Right lobe of liver (tissue), 6 donors: ENCODE results near the gene SIL1. TPM values are rescaled to one million over a fixed set of nuclear protein-coding genes. Genes with fewer than 3 reads are reported as not detected.
"Not testable (repeated sequence)": the region's sequence is repeated elsewhere in the genome, so short reads cannot be mapped to it uniquely, and the experiment has no call there.

Experiments used
- ATAC-seq, 4 donors: fragments of 200-7000 bp; cut with Tn5 transposase; one replicate each; pipeline ENCODE4 v1.9.1; 2020; ENCODE audit warnings: mild to moderate bottlenecking in 4 of 4, moderate library complexity in 4 of 4
- DNase-seq, 3 donors: peaks; one replicate each; pipeline ENCODE4 v3.0.0-alpha.2; 2020
- H3K27ac ChIP-seq, 3 donors: fragments of 200-600 bp; one replicate each; pipeline ENCODE4 v1.8.0; 2022
- H3K27me3 ChIP-seq, 2 donors: fragments of 200-600 bp; one replicate each; pipeline ENCODE4 v1.8.0; 2022
- H3K36me3 ChIP-seq, 4 donors: fragments of 200-600 bp; sonication (generic) in 1 of 4; one replicate each; pipeline versions ENCODE4 v1.5.1 to v1.8.0; 2017 to 2022; ENCODE audit warnings: control low read depth in 1 of 4
- H3K4me1 ChIP-seq, 4 donors: fragments of 200-600 bp; sonication (generic) in 1 of 4; one replicate each; pipeline versions ENCODE4 v1.5.1 to v1.8.0; 2017 to 2022; ENCODE audit warnings: control low read depth in 1 of 4
- H3K4me3 ChIP-seq, 3 donors: fragments of 200-600 bp; one replicate each; pipeline ENCODE4 v1.8.0; 2022
- H3K9me3 ChIP-seq, 4 donors: fragments of 200-600 bp; sonication (generic) in 1 of 4; one replicate each; pipeline versions ENCODE4 v1.5.1 to v1.8.0; 2017 to 2022; ENCODE audit warnings: control low read depth in 1 of 4
- CTCF ChIP-seq, 4 donors: fragments of 200-600 bp in 3 of 4; fragments of 450-650 bp in 1 of 4; IDR thresholded peaks; one replicate each; pipeline versions ENCODE4 v1.5.1 to v1.8.0; 2016 to 2022; ENCODE audit warnings: antibody characterized with exemption in 4 of 4, mild to moderate bottlenecking in 2 of 4
- POLR2A ChIP-seq: fragments of 450-650 bp; IDR thresholded peaks from one replicate; pipeline ENCODE4 v1.6.1; 2017; ENCODE audit warnings: antibody characterized with exemption, mild to moderate bottlenecking
- WGBS: methylation state at CpG from one replicate; pipeline ENCODE4 v1.1.6; 2018; ENCODE audit warnings: low coverage, low lambda C conversion rate; ENCODE audit not compliant: insufficient coverage; ENCODE audit errors: missing lambda C conversion rate; 5-methylcytosine and 5-hydroxymethylcytosine counted together
- intact Hi-C, 2 donors: fragments of 100-400 bp; cut with DNase I; formaldehyde crosslinking; loops; one replicate each; pipeline versions ENCODE4 v1.11.2 to v1.14.1; 2022
- total RNA-seq, 6 experiments: library from RNA; depleted of rRNA in 2 of 6; stranded (reverse); fragments of >200 nt in 2 of 6; fragmentation: NEBNext Ultra II Directional in 3 of 6; extraction: Animal tissue kit (Norgen Biotek cat#: 25700) in 3 of 6; gene quantifications; one replicate each; pipeline versions ENCODE4 v1.1.0 to v1.2.4, GENCODE V29; 2016 to 2023
- donor health status: DM: no; HTN: yes; CAD: no.
- donor health status: DM: no; HTN: no; CAD: no.
- donor health status: DM: no; HTN: no; CAD: no.
- donor health status: DM: no; HTN: yes; CAD: no.
- donor health status: DM: no; HTN: yes; CAD: no.

SIL1 gene
- total RNA-seq, 6 experiments from 2014 or later, result 57.6 to 94.9 (median 67.0) TPM

- 92% methylated on average over 12 of the region's 12 CpGs for WGBS
- H3K27me3 ChIP-seq, result no peaks in the 10 kb centered on the region
- intact Hi-C loops, result no loop called here
- H3K36me3 ChIP-seq, result peaks cover 0 to 32% (median 16%) of the 10 kb centered on the region in 4 donors
- no peak for TF ChIP-seq POLR2A
- no peak for TF ChIP-seq CTCF (IDR thresholded peaks at IDR 0.05)
- no peak for DNase-seq
- no peak overlapping the region for H3K4me3 ChIP-seq
- no peak for ATAC-seq
- H3K27ac ChIP-seq, result no peak overlapping the region
- H3K4me1 ChIP-seq, result peaks cover 0 to 11% (median 3%) of the 10 kb centered on the region in 4 donors
- no peaks in the 10 kb centered on the region for H3K9me3 ChIP-seq
Measured at GRCh38 chr5:138925090-138925635, 273.0 kb downstream of the SIL1 start.

GRCh38 chr5:138922494-138922893, 275.7 kb downstream of the SIL1 start:
- no peaks in the 10 kb centered on the region for H3K27me3 ChIP-seq
- no peak for ATAC-seq
- no peak for DNase-seq
- H3K9me3 ChIP-seq, result no peaks in the 10 kb centered on the region
- H3K36me3 ChIP-seq, result peaks cover 0 to 33% (median 10%) of the 10 kb centered on the region in 4 donors
- intact Hi-C loops, result no loop called here
- WGBS, result 94% methylated on average over 2 of the region's 2 CpGs
- H3K4me1 ChIP-seq, result peaks cover 0 to under 1% (median 0%) of the 10 kb centered on the region in 4 donors
- no peak overlapping the region for H3K4me3 ChIP-seq
- no peak overlapping the region for H3K27ac ChIP-seq
- TF ChIP-seq POLR2A (no peak), CTCF (IDR thresholded peaks at IDR 0.05) (no peak)

- H3K9me3 ChIP-seq, H3K4me3 ChIP-seq, H3K27ac ChIP-seq, intact Hi-C loops, H3K4me1 ChIP-seq, H3K27me3 ChIP-seq, ATAC-seq, DNase-seq: not testable (repeated sequence)
- no CpG with 5 or more reads among the region's 2 CpGs for WGBS
- peaks cover 0 to 34% (median 8%) of the 10 kb centered on the region in 4 donors for H3K36me3 ChIP-seq
Measured at GRCh38 chr5:138921362-138921761, 276.8 kb downstream of the SIL1 start.

GRCh38 chr5:138920181-138920580, 278.0 kb downstream of the SIL1 start:
- intact Hi-C loops, result no loop called here
- TF ChIP-seq POLR2A, result no peak
- TF ChIP-seq CTCF (IDR thresholded peaks at IDR 0.05), result no peak
- H3K36me3 ChIP-seq, result peaks cover 0 to 23% (median under 1%) of the 10 kb centered on the region in 4 donors
- H3K27ac ChIP-seq, result no peak overlapping the region
- DNase-seq (no peak), ATAC-seq (no peak)
- H3K4me3 ChIP-seq, result no peak overlapping the region
- no peaks in the 10 kb centered on the region for H3K4me1 ChIP-seq
- no peaks in the 10 kb centered on the region for H3K27me3 ChIP-seq
- 100% methylated on average over 3 of the region's 8 CpGs for WGBS
- H3K9me3 ChIP-seq, result no peaks in the 10 kb centered on the region

- no peaks in the 10 kb centered on the region for H3K9me3 ChIP-seq
- DNase-seq, result no peak
Measured at GRCh38 chr5:138918686-138919085, 279.5 kb downstream of the SIL1 start.

More at GRCh38 chr5:138918686-138919085, 279.5 kb downstream of the SIL1 start:
- Histone ChIP-seq H3K27ac (no peak overlapping the region), H3K4me3 (no peak overlapping the region), H3K27me3 (no peaks in the 10 kb centered on the region), H3K4me1 (no peaks in the 10 kb centered on the region), H3K36me3 (peaks cover 0 to 14% (median 0%) of the 10 kb centered on the region in 4 donors)
- no peak for ATAC-seq
- WGBS, result 92% methylated on average over 1 of the region's 4 CpGs
- intact Hi-C loops, result no loop called here
- TF ChIP-seq CTCF (IDR thresholded peaks at IDR 0.05) (no peak), POLR2A (no peak)
